ENCODE measurements around the gene AMDHD1.

AMDHD1 gene, protein sequence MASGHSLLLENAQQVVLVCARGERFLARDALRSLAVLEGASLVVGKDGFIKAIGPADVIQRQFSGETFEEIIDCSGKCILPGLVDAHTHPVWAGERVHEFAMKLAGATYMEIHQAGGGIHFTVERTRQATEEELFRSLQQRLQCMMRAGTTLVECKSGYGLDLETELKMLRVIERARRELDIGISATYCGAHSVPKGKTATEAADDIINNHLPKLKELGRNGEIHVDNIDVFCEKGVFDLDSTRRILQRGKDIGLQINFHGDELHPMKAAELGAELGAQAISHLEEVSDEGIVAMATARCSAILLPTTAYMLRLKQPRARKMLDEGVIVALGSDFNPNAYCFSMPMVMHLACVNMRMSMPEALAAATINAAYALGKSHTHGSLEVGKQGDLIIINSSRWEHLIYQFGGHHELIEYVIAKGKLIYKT

DNA sequence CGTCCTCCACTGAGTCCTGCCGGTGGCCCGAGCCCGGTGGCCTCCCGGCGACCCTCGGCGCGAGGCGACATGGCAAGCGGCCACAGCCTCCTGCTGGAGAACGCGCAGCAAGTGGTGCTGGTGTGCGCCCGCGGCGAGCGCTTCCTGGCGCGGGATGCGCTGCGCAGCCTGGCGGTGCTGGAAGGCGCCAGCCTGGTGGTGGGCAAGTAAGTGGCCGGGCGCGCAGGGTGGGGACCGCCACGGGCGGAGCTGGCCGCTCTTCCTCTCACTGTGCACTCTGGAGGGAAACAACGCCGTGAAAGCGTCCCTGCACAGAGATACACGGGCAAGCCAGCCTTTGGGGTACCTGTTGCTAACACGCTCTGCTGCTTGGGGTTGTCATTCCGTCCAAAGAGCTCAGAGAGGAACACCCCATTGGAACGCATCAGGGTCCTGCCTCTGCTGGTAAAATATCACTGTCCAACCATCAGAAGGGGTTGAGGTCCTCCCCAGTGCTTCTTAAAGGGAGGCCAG lies at the start of gene AMDHD1:
Gene AMDHD1 (plus strand): TSS at position 2 of the 513 bp plus-strand sequence. CDS start 68 bp downstream, at position 70.
- peak; percentile 19 for DNase-seq (ENCODE audit: low spot score)

DNA sequence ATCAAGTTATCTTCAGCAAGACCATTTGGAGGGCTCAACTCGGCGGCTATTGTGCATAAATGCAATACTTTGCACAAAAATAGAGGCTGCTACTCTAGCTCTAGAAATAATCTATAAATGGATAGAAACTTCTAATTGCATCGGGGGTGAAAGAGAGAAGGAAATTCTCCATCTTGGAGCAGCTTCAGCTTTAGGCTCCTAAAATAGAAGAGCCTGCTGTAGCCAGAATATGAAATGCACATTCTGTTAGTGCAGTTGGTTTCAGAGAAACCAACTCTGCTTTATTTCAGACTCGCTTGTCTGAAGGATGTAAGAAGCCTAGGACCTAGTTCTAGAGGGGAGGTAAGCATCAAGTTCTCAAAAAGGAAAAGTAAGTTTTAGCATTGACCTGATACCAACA lies 46.3 kb upstream of the AMDHD1 start:
- DNase-seq (ENCODE audit: low spot score) = no peak

DNA sequence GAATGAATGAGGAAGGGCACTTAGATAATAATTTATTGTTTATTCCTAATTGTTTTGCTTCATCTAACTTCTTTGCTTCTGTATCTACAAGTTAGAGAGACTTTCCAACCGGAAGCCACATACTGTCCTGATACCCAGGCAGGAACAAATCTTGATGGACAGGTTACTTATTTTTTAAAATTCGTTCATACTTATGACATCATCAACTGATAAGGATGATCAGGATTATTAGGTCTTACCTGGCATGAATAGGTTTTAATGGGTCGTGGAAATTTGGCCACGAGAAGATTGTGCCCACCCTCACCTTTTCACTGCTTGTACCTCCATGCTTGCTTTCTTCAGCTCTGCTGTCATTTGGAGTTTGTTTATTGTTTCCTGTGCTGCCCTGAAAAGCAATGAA lies 45.0 kb upstream of the AMDHD1 start:
- DNase-seq (ENCODE audit: low spot score) = no peak

DNA sequence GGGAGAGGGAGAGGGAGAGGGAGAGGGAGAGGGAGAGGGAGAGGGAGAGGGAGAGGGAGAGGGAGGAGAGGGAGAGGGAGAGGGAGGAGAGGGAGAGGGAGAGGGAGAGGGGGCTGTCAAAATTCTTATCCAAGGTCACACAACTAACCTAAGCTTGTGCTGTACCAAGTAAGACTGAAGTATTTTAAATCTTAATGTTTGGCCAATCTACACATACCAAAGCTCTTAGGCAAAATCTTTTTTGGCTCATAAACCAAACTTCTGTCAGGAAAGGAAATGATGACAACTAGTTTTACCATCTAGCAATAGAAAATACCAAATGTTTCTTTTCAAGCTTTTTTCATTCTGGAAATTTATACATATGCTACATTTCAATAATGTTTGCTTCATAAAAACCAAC lies 34.6 kb upstream of the AMDHD1 start:
- DNase-seq (ENCODE audit: low spot score) = no peak

DNA sequence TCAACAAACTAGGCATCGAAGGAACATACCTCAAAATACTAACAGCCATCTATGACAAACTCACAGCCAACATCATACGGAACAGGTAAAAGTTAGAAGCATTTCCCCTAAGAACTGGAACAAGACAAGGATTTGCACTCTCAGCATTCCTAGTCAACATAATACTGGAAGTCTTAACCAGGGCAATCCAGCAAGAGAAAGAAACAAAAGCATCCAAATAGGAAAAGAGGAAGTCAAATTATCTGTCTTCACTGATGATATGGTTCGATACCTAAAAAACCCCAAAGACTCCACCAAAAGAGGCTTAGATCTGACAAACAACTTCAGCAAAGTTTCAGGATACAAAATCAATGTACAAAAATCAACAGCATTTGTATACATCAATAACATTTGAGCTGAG lies 33.3 kb upstream of the AMDHD1 start:
- DNase-seq (ENCODE audit: low spot score) = no peak

DNA sequence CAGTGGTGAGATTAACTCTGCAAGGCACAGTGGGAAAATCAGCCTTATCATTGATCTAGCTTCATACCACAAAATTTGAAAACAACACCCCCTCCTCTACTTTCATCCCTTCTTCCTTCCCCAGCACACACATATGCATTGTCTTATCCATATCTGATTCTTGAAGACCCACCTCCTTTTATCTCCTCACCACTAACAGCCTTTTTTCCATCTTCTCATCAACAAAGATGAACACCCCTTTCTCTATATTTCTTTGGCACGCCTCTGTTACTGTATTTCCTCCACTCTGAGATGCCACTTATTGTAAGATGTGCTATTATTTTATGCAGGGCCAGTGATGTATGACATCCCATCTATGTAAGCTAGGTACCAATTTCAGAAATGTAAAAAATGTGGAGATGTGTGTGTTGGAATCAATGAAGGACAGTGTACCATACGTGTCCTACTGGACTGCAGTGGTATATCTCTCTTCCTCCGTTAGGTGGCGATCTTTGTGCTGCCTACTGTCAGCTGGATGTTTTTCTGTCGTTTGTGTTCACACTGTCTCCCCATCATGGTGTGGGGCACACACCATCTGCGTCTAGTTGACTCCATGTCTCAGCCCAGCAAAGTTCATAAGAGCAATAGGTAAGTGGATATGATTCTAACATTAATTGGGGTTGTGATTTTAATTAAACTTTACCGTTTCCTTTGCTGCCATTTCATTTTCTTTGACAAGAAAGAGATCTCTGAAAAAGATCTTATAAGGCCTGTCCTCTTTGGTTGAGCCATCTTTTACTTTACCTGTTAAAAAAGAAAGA lies 24.7 kb upstream of the AMDHD1 start:
- peak; percentile 53 for DNase-seq (ENCODE audit: low spot score)

DNA sequence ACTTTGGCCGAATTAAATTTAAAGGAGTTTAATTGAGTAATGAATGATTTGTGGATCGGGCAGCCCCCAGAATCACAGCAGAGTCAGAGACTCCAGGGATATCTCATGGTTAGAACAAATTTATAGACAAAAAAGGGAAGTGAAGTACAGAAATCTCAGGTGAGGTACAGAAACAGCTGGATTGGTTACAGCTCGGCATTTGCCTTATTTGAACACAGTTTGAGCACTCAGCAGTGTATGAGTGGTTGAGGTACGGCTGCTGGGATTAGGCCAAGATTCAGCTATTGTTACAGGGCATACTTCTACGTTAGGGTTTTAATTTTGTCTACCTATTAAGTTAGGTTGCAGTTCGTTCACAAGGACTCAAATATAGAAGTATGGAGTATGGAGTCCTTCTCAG lies 24.0 kb upstream of the AMDHD1 start:
- DNase-seq (ENCODE audit: low spot score) = no peak

DNA sequence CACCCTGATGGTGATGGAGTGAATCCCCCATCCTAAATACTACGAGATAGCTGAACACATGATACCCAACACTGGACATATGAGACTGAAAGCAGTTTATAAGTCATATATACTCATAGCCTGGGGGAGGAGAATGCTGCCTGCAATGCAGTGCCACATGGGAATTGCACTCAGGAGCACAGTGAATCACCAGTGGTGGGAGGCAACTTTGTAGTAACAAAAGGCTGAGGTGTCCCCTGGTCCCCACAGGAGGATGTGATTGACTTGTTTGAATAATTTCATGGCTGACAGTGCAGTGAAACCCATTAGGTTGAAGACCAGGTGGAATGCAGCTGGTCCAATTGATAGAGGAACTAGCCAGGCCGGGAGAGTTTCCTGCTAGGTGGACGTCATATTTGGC lies 20.9 kb upstream of the AMDHD1 start:
- DNase-seq (ENCODE audit: low spot score) = no peak

DNA sequence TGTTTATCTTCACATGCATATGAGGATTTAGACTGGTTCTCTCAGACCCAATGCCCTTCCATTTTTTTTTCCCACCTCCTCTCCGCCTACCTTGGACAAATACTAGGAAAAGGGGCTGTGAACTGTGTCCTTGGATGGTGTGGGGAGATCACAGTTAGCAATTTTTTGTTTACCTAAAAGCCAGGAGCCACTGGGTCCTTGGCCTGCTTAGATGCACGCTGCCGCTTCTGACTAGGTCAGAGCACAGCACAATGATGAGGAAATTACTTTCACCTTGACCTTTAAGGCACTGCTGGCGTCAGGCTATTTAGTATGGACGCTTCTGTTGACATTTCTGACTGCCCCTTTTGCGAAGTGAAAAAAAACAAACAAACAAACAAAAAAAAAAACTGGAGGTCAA lies 2.6 kb upstream of the AMDHD1 start:
- DNase-seq (ENCODE audit: low spot score) = no peak

DNA sequence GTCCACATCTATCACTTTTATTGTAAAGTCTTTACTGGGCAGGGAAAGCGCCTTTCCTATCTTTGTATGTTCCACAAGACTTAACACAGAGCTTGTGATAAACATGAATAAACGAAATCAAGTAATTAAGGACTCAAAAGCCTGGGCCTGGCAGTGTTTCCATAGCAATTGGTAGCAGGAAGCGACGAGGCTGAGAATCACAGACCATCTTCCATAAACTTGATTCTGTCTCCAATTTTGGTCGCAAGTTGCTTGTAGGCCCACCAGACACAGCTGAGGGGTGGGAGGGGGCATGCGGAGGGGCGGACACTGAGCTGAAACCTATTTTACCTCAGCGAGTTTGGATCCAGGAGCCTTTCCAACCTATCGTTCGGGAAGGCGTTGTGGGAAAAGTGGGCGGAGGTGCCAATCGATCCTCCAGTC lies 1.0 kb upstream of the AMDHD1 start:
- no peak for DNase-seq (ENCODE audit: low spot score)

DNA sequence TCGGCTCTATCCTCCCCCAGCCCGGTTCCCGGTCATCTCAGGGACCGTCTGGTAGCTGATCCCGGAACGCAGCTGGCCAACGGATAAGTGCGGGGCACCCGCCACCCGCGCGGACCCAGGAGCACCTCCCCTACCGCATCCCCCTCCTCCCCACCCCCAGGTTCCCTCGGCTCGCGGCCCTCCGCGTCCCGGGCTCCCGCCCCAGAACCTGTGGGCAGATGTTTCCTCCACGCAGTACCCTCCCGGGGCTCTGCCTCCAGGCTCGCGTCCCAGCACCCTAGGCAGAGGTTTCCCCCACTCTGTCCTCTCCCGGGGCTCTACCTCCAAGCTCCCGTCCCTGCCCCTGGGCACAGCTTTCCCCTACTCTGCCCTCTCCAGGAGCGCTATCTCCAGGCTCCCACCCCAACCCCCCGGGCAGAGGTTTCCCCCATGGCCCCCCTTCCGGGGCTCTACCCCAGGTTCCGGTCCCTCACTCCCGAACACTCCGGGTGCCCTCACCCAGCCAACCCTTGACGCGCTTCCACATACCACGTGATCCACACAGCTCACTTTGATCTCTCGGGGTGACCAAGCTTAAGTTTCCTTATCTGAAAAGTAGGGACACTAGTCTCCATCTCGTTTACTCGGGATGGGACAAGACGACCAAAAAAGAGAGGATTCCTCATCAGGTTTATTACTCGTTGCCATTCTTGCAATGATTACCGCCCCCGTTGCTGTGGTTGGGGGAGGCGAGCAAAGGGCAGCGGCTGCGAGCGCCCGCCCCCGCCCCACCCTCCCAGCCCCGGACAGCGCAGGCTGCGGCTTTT lies 404 bp upstream of the AMDHD1 start, which contains the start of gene CCDC38:
Gene CCDC38 (minus strand): TSS at position 91 of the 806 bp plus-strand sequence. CDS start 6,105 bp downstream, outside the sequence.
- peak; percentile 66 for DNase-seq (ENCODE audit: low spot score)

DNA sequence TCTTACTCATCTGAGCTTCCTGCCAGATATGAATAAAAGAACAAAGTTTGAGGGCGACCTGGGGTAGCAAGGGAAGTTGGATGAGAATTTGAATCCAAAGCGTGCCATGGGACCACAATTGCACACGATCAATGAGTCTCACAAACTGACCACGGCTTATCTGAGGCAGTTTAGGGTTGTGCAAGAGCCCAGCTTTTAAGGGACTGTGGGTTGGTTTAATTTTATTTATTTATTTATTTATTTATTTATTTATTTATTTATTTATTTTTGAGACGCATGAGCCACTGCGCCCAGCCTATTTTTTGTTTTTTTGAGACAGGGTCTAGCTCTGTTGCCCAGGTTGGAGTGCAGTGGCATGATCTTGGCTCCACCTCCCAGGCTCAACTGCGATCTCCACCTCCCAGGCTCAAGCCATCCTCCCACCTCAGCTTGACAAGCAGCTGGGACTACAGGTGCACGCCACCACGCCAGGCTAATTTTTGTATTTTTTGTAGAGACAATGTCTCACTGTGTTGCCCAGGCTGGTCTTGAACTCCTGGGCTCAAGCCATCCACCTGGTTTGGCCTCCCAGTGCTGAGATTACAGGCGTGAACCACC lies 1.1 kb downstream of the AMDHD1 start:
- DNase-seq (ENCODE audit: low spot score) = no peak

DNA sequence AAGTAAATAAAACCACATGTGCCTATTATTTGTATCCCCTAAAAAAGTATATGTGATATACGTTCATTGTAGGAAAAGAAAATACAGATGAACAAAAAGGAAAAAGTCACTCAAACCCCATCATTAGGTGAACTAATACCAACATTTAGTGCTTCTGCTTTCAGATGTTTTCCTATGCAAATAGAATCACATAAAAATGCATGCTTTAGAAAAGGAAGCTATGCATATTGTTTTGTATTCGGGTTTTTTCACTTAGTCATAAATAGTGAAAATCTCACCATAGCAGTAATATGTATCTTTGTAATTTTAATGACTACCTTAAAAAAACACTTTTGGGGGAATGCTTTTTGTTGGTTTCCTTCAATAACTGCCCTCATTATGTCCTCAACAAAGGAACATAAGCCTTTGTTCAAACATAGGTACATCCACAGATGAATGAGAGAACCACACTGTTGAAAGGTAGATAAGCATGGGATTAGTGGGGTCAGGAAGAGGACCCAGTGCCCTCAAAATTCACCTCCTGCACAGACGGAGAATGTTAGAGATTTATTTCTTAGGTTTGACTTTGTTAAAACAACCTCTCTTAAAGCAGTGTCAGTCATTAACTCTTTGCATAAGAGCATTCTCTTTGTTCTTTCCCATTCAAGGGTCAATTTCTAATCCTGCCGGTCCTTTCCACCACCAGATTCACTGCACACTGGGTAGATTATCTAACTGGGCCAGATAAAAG lies 6.5 kb downstream of the AMDHD1 start:
- no peak for DNase-seq (ENCODE audit: low spot score)

DNA sequence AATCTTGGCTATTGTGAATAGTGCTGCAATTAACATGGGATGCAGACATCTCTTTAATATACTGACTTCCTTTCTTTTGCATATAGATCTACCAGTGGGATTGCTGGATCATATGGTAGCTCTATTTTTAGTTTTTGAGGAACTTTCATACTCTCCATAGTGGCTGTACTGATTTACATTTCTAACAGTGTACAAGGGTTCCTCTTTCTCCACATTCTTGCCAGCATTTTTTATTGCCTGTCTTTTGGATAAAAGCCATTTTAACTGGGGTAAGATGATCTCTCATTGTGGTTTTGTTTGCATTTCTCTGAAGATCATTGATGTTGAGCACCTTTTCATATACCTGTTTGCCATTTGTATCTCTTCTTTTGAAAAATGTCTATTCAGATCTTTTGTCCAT lies 8.4 kb downstream of the AMDHD1 start:
- no peak for DNase-seq (ENCODE audit: low spot score)

DNA sequence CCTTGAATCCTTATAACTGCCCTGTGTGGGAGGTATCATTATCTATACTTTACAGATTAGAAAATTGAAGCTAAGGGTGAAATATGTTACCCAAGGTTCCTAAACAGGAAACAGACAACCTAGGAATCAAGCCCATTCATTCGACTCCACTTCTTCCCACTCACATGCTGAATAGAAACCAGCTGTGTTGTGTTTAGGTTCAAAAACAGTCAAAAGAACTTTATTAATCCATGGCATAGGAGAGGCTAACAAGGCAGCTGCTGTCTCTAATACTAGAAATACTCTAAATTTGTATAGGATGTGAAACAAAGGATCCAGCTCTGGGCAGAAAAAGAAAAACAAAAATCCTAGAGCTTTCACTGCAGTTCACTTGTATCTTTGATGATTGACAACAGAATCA lies 9.9 kb downstream of the AMDHD1 start:
- no peak for DNase-seq (ENCODE audit: low spot score)

DNA sequence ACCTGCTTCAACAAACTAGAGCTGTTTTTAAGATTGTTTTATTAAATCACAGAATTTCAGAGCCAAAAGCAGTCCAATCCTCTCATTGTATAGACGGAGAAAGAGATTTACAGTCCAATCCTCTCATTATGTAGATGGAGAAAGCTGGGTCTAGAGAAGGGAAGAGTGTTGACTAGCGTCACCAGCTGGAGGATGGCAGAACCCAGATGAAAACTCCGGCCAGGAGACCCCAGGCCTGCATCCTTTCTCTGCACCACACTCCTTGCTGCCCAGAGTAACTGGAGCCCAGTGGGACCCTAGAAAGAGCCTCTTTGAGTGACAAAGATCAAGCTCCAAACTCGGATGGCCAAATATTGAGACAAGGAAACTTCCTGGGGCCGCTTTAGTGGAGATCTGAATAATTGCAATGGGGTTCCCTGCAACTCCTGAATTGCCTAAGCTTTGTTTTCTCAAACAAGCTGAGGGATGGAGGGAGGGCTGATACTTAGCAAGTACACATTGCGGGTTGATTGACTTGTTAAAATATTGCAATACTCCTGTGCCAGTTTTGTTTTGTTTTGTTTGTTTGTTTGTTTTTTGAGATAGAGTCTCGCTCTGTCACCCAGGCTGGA lies 12.5 kb downstream of the AMDHD1 start:
- no peak for DNase-seq (ENCODE audit: low spot score)

DNA sequence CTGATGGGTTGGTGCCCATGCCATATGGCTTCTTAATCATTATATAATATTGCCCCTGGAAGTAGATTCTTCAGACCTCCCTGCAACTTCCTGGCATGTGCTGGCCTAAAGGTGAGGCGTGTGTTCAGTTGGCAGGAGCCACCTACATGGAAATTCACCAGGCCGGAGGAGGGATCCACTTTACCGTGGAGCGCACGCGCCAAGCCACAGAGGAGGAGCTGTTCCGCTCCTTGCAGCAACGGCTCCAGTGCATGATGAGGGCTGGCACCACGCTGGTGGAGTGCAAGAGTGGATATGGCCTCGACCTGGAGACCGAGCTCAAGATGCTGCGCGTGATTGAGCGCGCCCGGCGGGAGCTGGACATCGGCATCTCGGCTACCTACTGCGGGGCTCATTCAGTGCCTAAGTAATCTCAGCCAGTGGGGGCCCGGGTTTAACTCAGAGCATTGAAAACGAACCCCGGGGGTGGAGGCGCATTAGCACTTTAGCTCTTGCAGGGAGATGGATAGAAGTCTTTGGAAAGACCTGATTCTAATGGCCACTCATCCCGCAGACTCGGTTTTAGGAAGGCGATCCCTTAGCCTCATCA lies 13.5 kb downstream of the AMDHD1 start:
- no peak for DNase-seq (ENCODE audit: low spot score)

DNA sequence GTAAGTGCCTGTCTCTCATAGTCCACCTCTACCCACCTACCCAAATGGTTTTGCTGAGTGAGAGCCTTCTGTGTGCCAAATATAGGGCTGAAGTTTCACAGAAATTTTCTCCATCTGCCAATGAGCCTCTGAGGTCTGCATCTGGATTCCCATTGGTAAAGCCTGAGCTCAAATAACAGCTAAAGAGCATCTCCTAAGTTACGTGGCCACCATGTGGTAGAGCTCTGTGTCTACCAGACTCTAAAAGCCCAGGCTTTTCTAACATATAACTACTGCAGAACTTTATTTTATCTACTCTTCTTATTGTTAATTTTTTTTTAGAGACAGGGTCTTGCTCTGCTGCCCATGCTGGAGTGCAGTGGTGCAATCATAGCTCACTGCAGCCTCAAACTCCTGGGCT lies 16.0 kb downstream of the AMDHD1 start:
- no peak for DNase-seq (ENCODE audit: low spot score)

DNA sequence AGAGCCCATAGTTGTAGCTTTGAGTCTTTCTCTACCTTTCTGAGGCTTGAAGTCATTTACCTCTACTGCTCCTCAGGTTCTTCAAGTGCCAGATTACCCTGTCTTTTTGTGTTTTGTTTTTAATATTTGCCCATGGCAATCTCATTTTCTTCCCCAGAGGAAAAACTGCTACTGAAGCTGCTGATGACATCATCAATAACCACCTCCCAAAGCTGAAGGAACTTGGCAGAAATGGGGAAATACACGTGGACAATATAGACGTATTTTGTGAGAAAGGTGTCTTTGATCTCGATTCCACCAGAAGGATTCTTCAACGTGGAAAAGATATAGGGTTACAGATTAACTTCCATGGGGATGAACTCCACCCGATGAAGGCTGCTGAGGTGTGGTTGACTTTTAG lies 17.1 kb downstream of the AMDHD1 start:
- DNase-seq (ENCODE audit: low spot score) = no peak

DNA sequence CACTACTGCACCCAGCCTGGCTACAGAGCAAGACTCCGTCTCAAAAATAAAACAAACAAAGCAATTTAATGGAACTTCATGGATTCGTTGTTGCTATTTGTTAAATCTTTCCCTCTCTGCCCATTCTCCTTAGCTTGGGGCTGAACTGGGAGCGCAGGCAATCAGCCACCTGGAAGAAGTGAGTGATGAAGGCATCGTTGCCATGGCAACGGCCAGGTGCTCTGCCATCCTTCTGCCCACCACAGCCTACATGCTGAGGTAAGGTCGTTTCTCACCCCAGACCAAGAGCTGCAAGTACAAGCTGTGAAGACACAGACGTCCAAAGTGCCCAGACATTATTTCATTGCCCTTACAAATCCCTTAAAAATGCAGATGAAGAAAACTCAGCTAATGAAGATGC lies 19.1 kb downstream of the AMDHD1 start:
- DNase-seq (ENCODE audit: low spot score) = no peak

Measured in globus pallidus (tissue), 1 donor.